ENCODE measurements around the gene HSD17B12.

The HSD17B12 gene

GRCh38 chr11:43797866-43798265 lies 117.3 kb downstream of the HSD17B12 start:
- ATAC-seq: no peak
- no peak for TF ChIP-seq POU6F1 (CRISPR knock-in tag; IDR thresholded peaks at IDR 0.05; ENCODE audit: borderline replicate concordance, low read depth)

GRCh38 chr11:43802509-43802908 lies 122.0 kb downstream of the HSD17B12 start:
- no peak for TF ChIP-seq ZFP30 (CRISPR knock-in tag; IDR thresholded peaks at IDR 0.05)
- TF ChIP-seq, protein P1, sequence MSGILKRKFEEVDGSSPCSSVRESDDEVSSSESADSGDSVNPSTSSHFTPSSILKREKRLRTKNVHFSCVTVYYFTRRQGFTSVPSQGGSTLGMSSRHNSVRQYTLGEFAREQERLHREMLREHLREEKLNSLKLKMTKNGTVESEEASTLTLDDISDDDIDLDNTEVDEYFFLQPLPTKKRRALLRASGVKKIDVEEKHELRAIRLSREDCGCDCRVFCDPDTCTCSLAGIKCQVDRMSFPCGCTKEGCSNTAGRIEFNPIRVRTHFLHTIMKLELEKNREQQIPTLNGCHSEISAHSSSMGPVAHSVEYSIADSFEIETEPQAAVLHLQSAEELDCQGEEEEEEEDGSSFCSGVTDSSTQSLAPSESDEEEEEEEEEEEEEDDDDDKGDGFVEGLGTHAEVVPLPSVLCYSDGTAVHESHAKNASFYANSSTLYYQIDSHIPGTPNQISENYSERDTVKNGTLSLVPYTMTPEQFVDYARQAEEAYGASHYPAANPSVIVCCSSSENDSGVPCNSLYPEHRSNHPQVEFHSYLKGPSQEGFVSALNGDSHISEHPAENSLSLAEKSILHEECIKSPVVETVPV (CRISPR knock-in tag; IDR thresholded peaks at IDR 0.05): no peak
- TF ChIP-seq ZNF70 (CRISPR knock-in tag; IDR thresholded peaks at IDR 0.05): no peak
- TF ChIP-seq PATZ1 (CRISPR knock-in tag; IDR thresholded peaks at IDR 0.05; ENCODE audit: borderline replicate concordance): no peak
- no peak for TF ChIP-seq CSDC2 (CRISPR knock-in tag; IDR thresholded peaks at IDR 0.05)
- TF ChIP-seq RARB (CRISPR knock-in tag; IDR thresholded peaks at IDR 0.05): no peak
- TF ChIP-seq ISL1 (CRISPR knock-in tag; IDR thresholded peaks at IDR 0.05): no peak
- TF ChIP-seq, protein P2, sequence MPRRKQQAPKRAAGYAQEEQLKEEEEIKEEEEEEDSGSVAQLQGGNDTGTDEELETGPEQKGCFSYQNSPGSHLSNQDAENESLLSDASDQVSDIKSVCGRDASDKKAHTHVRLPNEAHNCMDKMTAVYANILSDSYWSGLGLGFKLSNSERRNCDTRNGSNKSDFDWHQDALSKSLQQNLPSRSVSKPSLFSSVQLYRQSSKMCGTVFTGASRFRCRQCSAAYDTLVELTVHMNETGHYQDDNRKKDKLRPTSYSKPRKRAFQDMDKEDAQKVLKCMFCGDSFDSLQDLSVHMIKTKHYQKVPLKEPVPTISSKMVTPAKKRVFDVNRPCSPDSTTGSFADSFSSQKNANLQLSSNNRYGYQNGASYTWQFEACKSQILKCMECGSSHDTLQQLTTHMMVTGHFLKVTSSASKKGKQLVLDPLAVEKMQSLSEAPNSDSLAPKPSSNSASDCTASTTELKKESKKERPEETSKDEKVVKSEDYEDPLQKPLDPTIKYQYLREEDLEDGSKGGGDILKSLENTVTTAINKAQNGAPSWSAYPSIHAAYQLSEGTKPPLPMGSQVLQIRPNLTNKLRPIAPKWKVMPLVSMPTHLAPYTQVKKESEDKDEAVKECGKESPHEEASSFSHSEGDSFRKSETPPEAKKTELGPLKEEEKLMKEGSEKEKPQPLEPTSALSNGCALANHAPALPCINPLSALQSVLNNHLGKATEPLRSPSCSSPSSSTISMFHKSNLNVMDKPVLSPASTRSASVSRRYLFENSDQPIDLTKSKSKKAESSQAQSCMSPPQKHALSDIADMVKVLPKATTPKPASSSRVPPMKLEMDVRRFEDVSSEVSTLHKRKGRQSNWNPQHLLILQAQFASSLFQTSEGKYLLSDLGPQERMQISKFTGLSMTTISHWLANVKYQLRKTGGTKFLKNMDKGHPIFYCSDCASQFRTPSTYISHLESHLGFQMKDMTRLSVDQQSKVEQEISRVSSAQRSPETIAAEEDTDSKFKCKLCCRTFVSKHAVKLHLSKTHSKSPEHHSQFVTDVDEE (CRISPR knock-in tag; IDR thresholded peaks at IDR 0.05): no peak
- no peak for TF ChIP-seq ZFP3 (CRISPR knock-in tag; IDR thresholded peaks at IDR 0.05)
- no peak for TF ChIP-seq ZNF565 (CRISPR knock-in tag; conservative IDR thresholded peaks at IDR 0.05; ENCODE audit: low read depth)
- TF ChIP-seq OSR1 (CRISPR knock-in tag; IDR thresholded peaks at IDR 0.05): no peak
- TF ChIP-seq, protein P3, sequence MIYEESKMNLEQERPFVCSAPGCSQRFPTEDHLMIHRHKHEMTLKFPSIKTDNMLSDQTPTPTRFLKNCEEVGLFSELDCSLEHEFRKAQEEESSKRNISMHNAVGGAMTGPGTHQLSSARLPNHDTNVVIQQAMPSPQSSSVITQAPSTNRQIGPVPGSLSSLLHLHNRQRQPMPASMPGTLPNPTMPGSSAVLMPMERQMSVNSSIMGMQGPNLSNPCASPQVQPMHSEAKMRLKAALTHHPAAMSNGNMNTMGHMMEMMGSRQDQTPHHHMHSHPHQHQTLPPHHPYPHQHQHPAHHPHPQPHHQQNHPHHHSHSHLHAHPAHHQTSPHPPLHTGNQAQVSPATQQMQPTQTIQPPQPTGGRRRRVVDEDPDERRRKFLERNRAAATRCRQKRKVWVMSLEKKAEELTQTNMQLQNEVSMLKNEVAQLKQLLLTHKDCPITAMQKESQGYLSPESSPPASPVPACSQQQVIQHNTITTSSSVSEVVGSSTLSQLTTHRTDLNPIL (CRISPR knock-in tag; IDR thresholded peaks at IDR 0.05; ENCODE audit: low read depth): no peak
- no peak for TF ChIP-seq SNAI2 (CRISPR knock-in tag; IDR thresholded peaks at IDR 0.05)
- 0 out of 3 replicates have a peak, but pooled peaks have one; percentile 31 for ATAC-seq

GRCh38 chr11:43803766-43804165 lies 123.2 kb downstream of the HSD17B12 start:
- no peak for ATAC-seq

DNA sequence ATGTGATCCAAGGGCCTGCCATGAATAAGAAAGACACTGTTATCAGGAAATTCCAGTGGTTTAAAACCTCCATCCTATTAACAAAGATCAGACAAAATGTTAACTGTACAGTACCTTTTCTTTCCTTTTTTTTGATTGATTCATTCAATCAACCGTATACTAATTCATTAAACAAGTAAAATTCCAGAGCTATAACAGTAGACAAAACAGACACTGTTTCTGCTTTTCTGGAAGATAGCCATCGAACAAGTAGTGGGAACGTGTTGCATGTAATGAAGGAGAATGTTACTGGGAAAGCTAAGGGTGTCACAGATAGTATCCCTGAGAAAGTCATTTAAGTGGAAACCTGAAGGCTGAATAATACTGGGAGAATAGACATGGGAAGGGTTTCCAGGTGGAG lies 126.4 kb downstream of the HSD17B12 start:
- no peak for ATAC-seq
- no peak for TF ChIP-seq SNAI2 (CRISPR knock-in tag; IDR thresholded peaks at IDR 0.05)
- TF ChIP-seq ZC3H10 (CRISPR knock-in tag; IDR thresholded peaks at IDR 0.05): no peak
- TF ChIP-seq ZNF70 (CRISPR knock-in tag; IDR thresholded peaks at IDR 0.05): no peak
- TF ChIP-seq ZFP3 (CRISPR knock-in tag; IDR thresholded peaks at IDR 0.05): no peak
- no peak for TF ChIP-seq ISL1 (CRISPR knock-in tag; IDR thresholded peaks at IDR 0.05)
- no peak for TF ChIP-seq TCF4 (CRISPR knock-in tag; IDR thresholded peaks at IDR 0.05; ENCODE audit: borderline replicate concordance)
- no peak for TF ChIP-seq TOX (CRISPR knock-in tag; IDR thresholded peaks at IDR 0.05; ENCODE audit: borderline replicate concordance)
- TF ChIP-seq ZNF565 (CRISPR knock-in tag; conservative IDR thresholded peaks at IDR 0.05; ENCODE audit: low read depth): no peak
- TF ChIP-seq GLIS3 (CRISPR knock-in tag; IDR thresholded peaks at IDR 0.05): no peak
- TF ChIP-seq CSDC2 (CRISPR knock-in tag; IDR thresholded peaks at IDR 0.05): no peak
- TF ChIP-seq PATZ1 (CRISPR knock-in tag; IDR thresholded peaks at IDR 0.05; ENCODE audit: borderline replicate concordance): no peak
- TF ChIP-seq BACH2 (CRISPR knock-in tag; IDR thresholded peaks at IDR 0.05; ENCODE audit: borderline replicate concordance): no peak
- TF ChIP-seq, protein P3 (CRISPR knock-in tag; IDR thresholded peaks at IDR 0.05; ENCODE audit: low read depth): no peak
- TF ChIP-seq ARNTL (CRISPR knock-in tag; IDR thresholded peaks at IDR 0.05; ENCODE audit: borderline replicate concordance, low read depth): no peak
- no peak for TF ChIP-seq RARB (CRISPR knock-in tag; IDR thresholded peaks at IDR 0.05)
- no peak for TF ChIP-seq ZFP30 (CRISPR knock-in tag; IDR thresholded peaks at IDR 0.05)
- TF ChIP-seq ZNF8 (CRISPR knock-in tag; IDR thresholded peaks at IDR 0.05): no peak

More at GRCh38 chr11:43803766-43804165, 123.2 kb downstream of the HSD17B12 start:
- no peak for TF ChIP-seq ZNF565 (CRISPR knock-in tag; conservative IDR thresholded peaks at IDR 0.05; ENCODE audit: low read depth)
- no peak for TF ChIP-seq RARB (CRISPR knock-in tag; IDR thresholded peaks at IDR 0.05)
- no peak for TF ChIP-seq TOX (CRISPR knock-in tag; IDR thresholded peaks at IDR 0.05; ENCODE audit: borderline replicate concordance)
- TF ChIP-seq GLIS3 (CRISPR knock-in tag; IDR thresholded peaks at IDR 0.05): no peak
- no peak for TF ChIP-seq BACH2 (CRISPR knock-in tag; IDR thresholded peaks at IDR 0.05; ENCODE audit: borderline replicate concordance)
- TF ChIP-seq PPARA (CRISPR knock-in tag; IDR thresholded peaks at IDR 0.05; ENCODE audit: borderline replicate concordance): no peak
- no peak for TF ChIP-seq SNAI2 (CRISPR knock-in tag; IDR thresholded peaks at IDR 0.05)
